SK-N-SH (cell line): ENCODE measurements around the gene MAP7. TPM values are rescaled to one million over a fixed set of nuclear protein-coding genes. Genes with fewer than 3 reads are reported as not detected.

Experiments used
- CTCF ChIA-PET: fragments of 300-600, 350-600 bp; formaldehyde crosslinking; extraction: SDS; loops from one replicate; lab custom pipeline; 2021; lab: Yijun Ruan, JAX
- POLR2A ChIA-PET: fragments of 350-600 bp; sonication (Branson Sonifier 250); formaldehyde crosslinking; extraction: SDS; loops from one replicate; lab custom pipeline; 2020; ENCODE audit warnings: antibody characterized with exemption, inconsistent platforms; lab: Yijun Ruan, JAX
- DNase-seq: peaks from one replicate; pipeline ENCODE4 v3.0.0; 2012
- H2AFZ ChIP-seq: fragments of 200-600 bp; sonication (generic); 2 replicates; pipeline ENCODE4 v1.8.1; 2016; ENCODE audit warnings: antibody characterized with exemption, mild to moderate bottlenecking, low read depth
- H3F3A ChIP-seq: fragments of 200-600 bp; sonication (generic); replicated peaks from 2 replicates; pipeline ENCODE3; 2016; ENCODE audit warnings: antibody characterized with exemption, mild to moderate bottlenecking; ENCODE audit not compliant: insufficient read depth
- H3K27ac ChIP-seq, 2 experiments: fragments of 200-500 bp in 1 of 2; fragments of 200-600 bp in 1 of 2; sonication (Bioruptor generic) in 1 of 2; sonication (generic), shearing (Covaris generic) in 1 of 2; 2 replicates each; pipeline versions ENCODE4 v1.5.1 to v1.6.1; 2014 to 2016; ENCODE audit warnings: low read depth in 2 of 2, inconsistent platforms in 1 of 2, low read length in 1 of 2, mild to moderate bottlenecking in 1 of 2, mixed read lengths in 1 of 2
- H3K27me3 ChIP-seq: fragments of 200-600 bp; sonication (generic), shearing (Covaris generic); 2 replicates; pipeline ENCODE4 v1.6.1; 2016; ENCODE audit warnings: mixed run types; ENCODE audit not compliant: insufficient read depth
- H3K36me3 ChIP-seq, 2 experiments: fragments of 200-500 bp in 1 of 2; fragments of 200-600 bp in 1 of 2; sonication (Bioruptor generic) in 1 of 2; sonication (generic) in 1 of 2; replicated peaks in 1 of 2; 2 replicates each; pipeline versions ENCODE3 to v1.5.1; 2014 to 2016; ENCODE audit warnings: low read length in 1 of 2, mild to moderate bottlenecking in 1 of 2; ENCODE audit not compliant: insufficient read depth in 2 of 2, control insufficient read depth in 1 of 2
- H3K4me1 ChIP-seq, 2 experiments: fragments of 200-500 bp in 1 of 2; fragments of 200-600 bp in 1 of 2; sonication (Bioruptor generic) in 1 of 2; sonication (generic), shearing (Covaris generic) in 1 of 2; 2 replicates each; pipeline versions ENCODE4 v1.5.1 to v1.6.1; 2014 to 2016; ENCODE audit warnings: low read depth in 1 of 2, low read length in 1 of 2, mixed run types in 1 of 2; ENCODE audit not compliant: insufficient read depth in 2 of 2, control insufficient read depth in 1 of 2
- H3K4me2 ChIP-seq: fragments of 200-600 bp; sonication (generic), shearing (Covaris generic); 2 replicates; pipeline ENCODE4 v1.6.1; 2017; ENCODE audit warnings: mixed run types
- H3K4me3 ChIP-seq, 2 experiments: fragments of 200-500 bp in 1 of 2; fragments of 200-600 bp in 1 of 2; sonication (Bioruptor generic) in 1 of 2; sonication (generic), shearing (Covaris generic) in 1 of 2; 2 replicates each; pipeline versions ENCODE4 v1.5.1 to v1.8.1; 2014 to 2016; ENCODE audit warnings: low read depth in 2 of 2, inconsistent platforms in 1 of 2, low read length in 1 of 2, mild to moderate bottlenecking in 1 of 2, mixed read lengths in 1 of 2, moderate library complexity in 1 of 2
- H3K79me2 ChIP-seq: fragments of 200-600 bp; sonication (generic); 2 replicates; pipeline ENCODE4 v1.8.1; 2017; ENCODE audit warnings: mild to moderate bottlenecking; ENCODE audit not compliant: insufficient read depth
- H3K9ac ChIP-seq: fragments of 200-600 bp; sonication (generic); 2 replicates; pipeline ENCODE4 v1.6.1; 2017; ENCODE audit warnings: mixed run types
- H3K9me2 ChIP-seq: fragments of 200-600 bp; sonication (generic); 2 replicates; pipeline ENCODE4 v1.6.1; 2017; ENCODE audit warnings: mixed run types
- H3K9me3 ChIP-seq: fragments of 200-600 bp; sonication (generic); 2 replicates; pipeline ENCODE4 v1.6.1; 2017; ENCODE audit warnings: mixed run types, mild to moderate bottlenecking, moderate library complexity
- H4K20me1 ChIP-seq: fragments of 200-600 bp; sonication (generic); 2 replicates; pipeline ENCODE4 v1.6.1; 2017; ENCODE audit warnings: mild to moderate bottlenecking, mixed run types; ENCODE audit not compliant: insufficient read depth
- CHD2 ChIP-seq: fragments of 150-350 bp; IDR thresholded peaks from 2 replicates; pipeline ENCODE4 v1.6.1; 2018; ENCODE audit warnings: low read length; ENCODE audit not compliant: partially characterized antibody
- EZH2phosphoT487 ChIP-seq: fragments of 200-600 bp; sonication (generic); IDR thresholded peaks from 2 replicates; pipeline ENCODE4 v1.6.1; 2017; ENCODE audit warnings: low read depth, mixed run types, mild to moderate bottlenecking, antibody characterized with exemption, moderate library complexity, borderline replicate concordance
- SIN3A ChIP-seq: IDR thresholded peaks from 2 replicates; pipeline ENCODE4 v1.6.1; 2012; ENCODE audit warnings: low read depth, mild to moderate bottlenecking, low read length, moderate library complexity, borderline replicate concordance
- SMC3 ChIP-seq: IDR thresholded peaks from 2 replicates; pipeline ENCODE4 v1.6.1; 2012; ENCODE audit warnings: low read depth, low read length, improper control_type of control experiment
- USF1 ChIP-seq: IDR thresholded peaks from 2 replicates; pipeline ENCODE4 v1.4.0; 2012; ENCODE audit warnings: low read depth, borderline replicate concordance
- WGBS: methylation state at CpG from one replicate; pipeline ENCODE4 v1.1.6; 2017; ENCODE audit warnings: low lambda C conversion rate; 5-methylcytosine and 5-hydroxymethylcytosine counted together
- polyA plus RNA-seq, 3 experiments: library from polyadenylated mRNA; depleted of rRNA; stranded (reverse); fragments of >200 nt; gene quantifications; 2 replicates each; pipeline ENCODE4 v1.2.3, GENCODE V29; 2012
- TF ChIP-seq, protein P1 (sequence below): IDR thresholded peaks from 2 replicates; pipeline ENCODE4 v1.4.0; 2012; ENCODE audit warnings: low read depth, borderline replicate concordance
- TF ChIP-seq, protein P2 (sequence below): fragments of 200-600 bp; sonication (generic); IDR thresholded peaks from 2 replicates; pipeline ENCODE4 v1.6.1; 2017; ENCODE audit warnings: antibody characterized with exemption, mild to moderate bottlenecking, moderate library complexity

MAP7 gene
- polyA plus RNA-seq, 1 of the 3 experiments (the other 2 are of a cell fraction): 0.76 TPM

DNA sequence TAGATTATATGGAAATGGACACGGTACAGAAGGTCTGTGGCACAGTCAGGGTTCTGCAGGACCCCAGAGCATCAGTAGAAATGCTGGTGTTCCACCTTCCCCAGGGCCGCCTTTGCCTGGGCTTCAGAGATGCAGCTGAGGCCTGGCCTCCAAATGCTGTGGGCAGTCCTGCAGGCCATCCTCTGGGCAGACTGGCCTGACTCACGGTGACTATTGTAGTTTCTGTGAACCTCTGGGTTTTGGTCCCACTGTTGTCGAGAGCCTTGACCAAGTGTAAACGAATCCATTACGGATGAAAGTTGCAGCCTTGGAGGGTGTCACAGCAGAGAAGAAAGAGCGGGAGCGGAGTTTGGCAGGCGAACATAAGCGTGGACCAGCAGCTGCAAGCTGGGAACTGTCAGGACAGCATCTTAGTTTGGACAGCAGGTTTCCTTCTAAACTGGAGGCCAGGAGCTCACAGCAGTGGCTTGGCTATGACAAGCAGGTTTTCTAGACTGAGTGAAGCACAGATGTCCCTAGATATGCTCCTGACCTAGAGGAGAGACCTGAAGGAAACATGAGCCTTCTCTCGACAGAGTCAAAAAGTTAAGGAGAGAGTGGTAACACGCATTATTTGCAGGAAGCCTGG lies 214.4 kb downstream of the MAP7 start:
- H4K20me1 ChIP-seq: no peaks in the 10 kb centered on the region
- no peak overlapping the region for H3K4me2 ChIP-seq
- no peak overlapping the region for H2AFZ ChIP-seq
- 87% methylated on average over 12 of the region's 12 CpGs for WGBS
- H3K27me3 ChIP-seq: no peaks in the 10 kb centered on the region
- no peaks in the 10 kb centered on the region for H3K9me2 ChIP-seq
- H3K9me3 ChIP-seq: no peaks in the 10 kb centered on the region
- no peaks in the 10 kb centered on the region; a peak in 1 of 4 replicates for H3K4me1 ChIP-seq
- H3K79me2 ChIP-seq: no peaks in the 10 kb centered on the region
- H3K9ac ChIP-seq: no peak overlapping the region
- DNase-seq: no peak
- H3K36me3 ChIP-seq: no peaks in the 10 kb centered on the region
- ChIA-PET CTCF (interaction anchor here (0.8 to 2.0 kb wide), 2 partner anchors 22 to 214 kb away, joined by 4 to 6 read pairs; partner anchors contain the start of gene MAP7), POLR2A (no interaction called here)
- H3F3A ChIP-seq: no peaks in the 10 kb centered on the region
- no peak overlapping the region for H3K4me3 ChIP-seq
- no peak overlapping the region for H3K27ac ChIP-seq
- TF ChIP-seq SMC3 (no peak), EZH2phosphoT487 (no peak), USF1 (no peak), CHD2 (no peak), SIN3A (no peak)
- TF ChIP-seq, protein P1, sequence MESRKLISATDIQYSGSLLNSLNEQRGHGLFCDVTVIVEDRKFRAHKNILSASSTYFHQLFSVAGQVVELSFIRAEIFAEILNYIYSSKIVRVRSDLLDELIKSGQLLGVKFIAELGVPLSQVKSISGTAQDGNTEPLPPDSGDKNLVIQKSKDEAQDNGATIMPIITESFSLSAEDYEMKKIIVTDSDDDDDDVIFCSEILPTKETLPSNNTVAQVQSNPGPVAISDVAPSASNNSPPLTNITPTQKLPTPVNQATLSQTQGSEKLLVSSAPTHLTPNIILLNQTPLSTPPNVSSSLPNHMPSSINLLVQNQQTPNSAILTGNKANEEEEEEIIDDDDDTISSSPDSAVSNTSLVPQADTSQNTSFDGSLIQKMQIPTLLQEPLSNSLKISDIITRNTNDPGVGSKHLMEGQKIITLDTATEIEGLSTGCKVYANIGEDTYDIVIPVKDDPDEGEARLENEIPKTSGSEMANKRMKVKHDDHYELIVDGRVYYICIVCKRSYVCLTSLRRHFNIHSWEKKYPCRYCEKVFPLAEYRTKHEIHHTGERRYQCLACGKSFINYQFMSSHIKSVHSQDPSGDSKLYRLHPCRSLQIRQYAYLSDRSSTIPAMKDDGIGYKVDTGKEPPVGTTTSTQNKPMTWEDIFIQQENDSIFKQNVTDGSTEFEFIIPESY: no peak
- TF ChIP-seq, protein P2, sequence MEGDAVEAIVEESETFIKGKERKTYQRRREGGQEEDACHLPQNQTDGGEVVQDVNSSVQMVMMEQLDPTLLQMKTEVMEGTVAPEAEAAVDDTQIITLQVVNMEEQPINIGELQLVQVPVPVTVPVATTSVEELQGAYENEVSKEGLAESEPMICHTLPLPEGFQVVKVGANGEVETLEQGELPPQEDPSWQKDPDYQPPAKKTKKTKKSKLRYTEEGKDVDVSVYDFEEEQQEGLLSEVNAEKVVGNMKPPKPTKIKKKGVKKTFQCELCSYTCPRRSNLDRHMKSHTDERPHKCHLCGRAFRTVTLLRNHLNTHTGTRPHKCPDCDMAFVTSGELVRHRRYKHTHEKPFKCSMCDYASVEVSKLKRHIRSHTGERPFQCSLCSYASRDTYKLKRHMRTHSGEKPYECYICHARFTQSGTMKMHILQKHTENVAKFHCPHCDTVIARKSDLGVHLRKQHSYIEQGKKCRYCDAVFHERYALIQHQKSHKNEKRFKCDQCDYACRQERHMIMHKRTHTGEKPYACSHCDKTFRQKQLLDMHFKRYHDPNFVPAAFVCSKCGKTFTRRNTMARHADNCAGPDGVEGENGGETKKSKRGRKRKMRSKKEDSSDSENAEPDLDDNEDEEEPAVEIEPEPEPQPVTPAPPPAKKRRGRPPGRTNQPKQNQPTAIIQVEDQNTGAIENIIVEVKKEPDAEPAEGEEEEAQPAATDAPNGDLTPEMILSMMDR: no peak

DNA sequence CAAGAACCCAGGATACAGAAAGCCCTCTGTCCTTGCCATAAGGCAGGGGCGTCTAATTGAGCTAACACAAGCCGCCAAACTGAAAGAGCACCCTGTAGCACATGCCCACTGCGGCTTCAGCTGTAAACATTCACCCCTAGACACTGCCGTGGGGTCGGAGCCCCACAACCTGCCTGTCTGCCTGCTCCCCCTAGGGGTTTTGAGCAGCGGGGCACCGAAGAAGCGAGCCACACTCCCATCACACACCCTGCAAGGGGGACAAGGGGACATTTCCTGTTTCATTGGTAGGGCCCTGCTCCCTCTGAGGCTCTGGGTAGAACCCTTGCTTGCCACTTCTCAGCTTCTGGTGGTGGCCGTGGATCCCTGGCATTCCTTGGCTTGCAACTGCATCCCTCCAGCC lies 215.4 kb downstream of the MAP7 start:
- H4K20me1 ChIP-seq: no peaks in the 10 kb centered on the region
- H3K9me3 ChIP-seq: no peaks in the 10 kb centered on the region
- DNase-seq: no peak
- CTCF ChIA-PET: interaction anchor here (0.9 to 2.2 kb wide), 4 partner anchors 14 to 215 kb away, joined by 4 to 6 read pairs (median 5); partner anchors contain the start of gene MAP7
- H3K36me3 ChIP-seq: no peaks in the 10 kb centered on the region
- TF ChIP-seq, protein P2: peak; percentile 25
- no peak for TF ChIP-seq USF1
- TF ChIP-seq, all 33 proteins: peak for 1
- H3K79me2 ChIP-seq: no peaks in the 10 kb centered on the region
- no peaks in the 10 kb centered on the region; a peak in 1 of 4 replicates for H3K4me1 ChIP-seq
- 90% methylated on average over 6 of the region's 9 CpGs for WGBS
- H3K4me2 ChIP-seq: no peak overlapping the region
- POLR2A ChIA-PET: no interaction called here
- no peaks in the 10 kb centered on the region for H3F3A ChIP-seq
- H2AFZ ChIP-seq: no peak overlapping the region
- H3K27ac ChIP-seq: no peak overlapping the region
- H3K9ac ChIP-seq: no peak overlapping the region
- H3K27me3 ChIP-seq: no peaks in the 10 kb centered on the region
- no peak overlapping the region for H3K4me3 ChIP-seq
- H3K9me2 ChIP-seq: no peaks in the 10 kb centered on the region
